DOHH2 (cell line): ENCODE measurements around the gene RBCK1.
"Not testable (repeated sequence)": the region's sequence is repeated elsewhere in the genome, so short reads cannot be mapped to it uniquely, and the experiment has no call there.

ENCODE experiments used
- EZH2phosphoT487 ChIP-seq: fragments of 200-600 bp; sonication (generic); IDR thresholded peaks from 2 replicates; pipeline ENCODE4 v1.6.1; 2017; ENCODE audit warnings: borderline replicate concordance, mild to moderate bottlenecking, antibody characterized with exemption, low read length, moderate library complexity, mixed read lengths
- TF ChIP-seq, protein P1 (sequence below): fragments of 200-600 bp; sonication (generic); IDR thresholded peaks from one replicate; pipeline ENCODE4 v1.5.1; 2014; ENCODE audit warnings: antibody characterized with exemption, mild to moderate bottlenecking, low read depth, low read length; ENCODE audit not compliant: poor library complexity, severe bottlenecking

DNA sequence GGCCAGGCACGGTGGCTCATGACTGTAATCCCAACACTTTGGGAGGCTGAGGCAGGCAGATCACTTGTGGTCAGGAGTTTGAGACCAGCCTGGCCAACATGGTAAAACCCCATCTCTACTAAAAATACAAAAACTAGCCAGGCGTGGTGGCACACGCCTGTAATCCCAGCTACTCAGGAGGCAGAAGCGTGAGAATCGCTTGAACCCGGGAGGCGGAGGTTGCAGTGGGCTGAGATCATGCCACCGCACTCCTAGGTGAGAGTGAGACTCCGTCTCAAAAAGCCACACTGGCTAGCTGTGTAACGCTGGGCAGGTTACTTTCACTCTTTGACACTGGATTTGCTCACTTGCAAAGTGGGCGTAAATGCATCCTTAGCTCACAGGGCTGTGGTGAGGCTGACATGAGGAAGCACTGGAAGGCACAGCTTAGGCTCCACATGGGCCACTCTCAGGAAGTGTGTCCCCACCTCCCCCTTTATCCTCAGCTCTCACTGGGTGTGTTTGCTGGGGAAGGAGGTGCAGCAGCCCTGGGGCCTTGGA, 35.5 kb upstream of the RBCK1 start:
- TF ChIP-seq, protein P1, sequence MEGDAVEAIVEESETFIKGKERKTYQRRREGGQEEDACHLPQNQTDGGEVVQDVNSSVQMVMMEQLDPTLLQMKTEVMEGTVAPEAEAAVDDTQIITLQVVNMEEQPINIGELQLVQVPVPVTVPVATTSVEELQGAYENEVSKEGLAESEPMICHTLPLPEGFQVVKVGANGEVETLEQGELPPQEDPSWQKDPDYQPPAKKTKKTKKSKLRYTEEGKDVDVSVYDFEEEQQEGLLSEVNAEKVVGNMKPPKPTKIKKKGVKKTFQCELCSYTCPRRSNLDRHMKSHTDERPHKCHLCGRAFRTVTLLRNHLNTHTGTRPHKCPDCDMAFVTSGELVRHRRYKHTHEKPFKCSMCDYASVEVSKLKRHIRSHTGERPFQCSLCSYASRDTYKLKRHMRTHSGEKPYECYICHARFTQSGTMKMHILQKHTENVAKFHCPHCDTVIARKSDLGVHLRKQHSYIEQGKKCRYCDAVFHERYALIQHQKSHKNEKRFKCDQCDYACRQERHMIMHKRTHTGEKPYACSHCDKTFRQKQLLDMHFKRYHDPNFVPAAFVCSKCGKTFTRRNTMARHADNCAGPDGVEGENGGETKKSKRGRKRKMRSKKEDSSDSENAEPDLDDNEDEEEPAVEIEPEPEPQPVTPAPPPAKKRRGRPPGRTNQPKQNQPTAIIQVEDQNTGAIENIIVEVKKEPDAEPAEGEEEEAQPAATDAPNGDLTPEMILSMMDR: not testable (repeated sequence)
- not testable (repeated sequence) for TF ChIP-seq EZH2phosphoT487
